ENCODE results near the gene KLHL18. TPM values are rescaled to one million over a fixed set of nuclear protein-coding genes. Genes with fewer than 3 reads are reported as not detected.
"Not testable (repeated sequence)": the region's sequence is repeated elsewhere in the genome, so short reads cannot be mapped to it uniquely, and the experiment has no call there.

The KLHL18 gene
- total RNA-seq, 1 experiment from 2014 or later, result 14.1 TPM

GRCh38 chr3:47291754-47292420 lies 9.1 kb downstream of the KLHL18 start:
- not testable (repeated sequence) for H3K27me3 ChIP-seq (ENCODE audit: control insufficient read depth, insufficient read depth, low read length); DNase-seq; H3K4me3 ChIP-seq (ENCODE audit: insufficient read depth, low read depth, low read length); H3K36me3 ChIP-seq (replicated peaks; ENCODE audit: control insufficient read depth, insufficient read depth, low read length)

GRCh38 chr3:47293822-47294221 lies 11.1 kb downstream of the KLHL18 start:
- Histone ChIP-seq H3K27me3 (ENCODE audit: control insufficient read depth, insufficient read depth, low read length) (no peaks in the 10 kb centered on the region), H3K36me3 (replicated peaks; ENCODE audit: control insufficient read depth, insufficient read depth, low read length) (no peaks in the 10 kb centered on the region; the same call in 1 of the 2 replicates), H3K4me3 (ENCODE audit: insufficient read depth, low read depth, low read length) (no peak overlapping the region)
- no peak for DNase-seq

GRCh38 chr3:47294392-47294791 lies 11.6 kb downstream of the KLHL18 start:
- Histone ChIP-seq H3K4me3 (ENCODE audit: insufficient read depth, low read depth, low read length) (no peak overlapping the region), H3K27me3 (ENCODE audit: control insufficient read depth, insufficient read depth, low read length) (no peaks in the 10 kb centered on the region), H3K36me3 (replicated peaks; ENCODE audit: control insufficient read depth, insufficient read depth, low read length) (no peaks in the 10 kb centered on the region; the same call in 1 of the 2 replicates)
- no peak for DNase-seq

GRCh38 chr3:47295322-47295721 lies 12.6 kb downstream of the KLHL18 start:
- Histone ChIP-seq H3K27me3 (ENCODE audit: control insufficient read depth, insufficient read depth, low read length) (no peaks in the 10 kb centered on the region), H3K4me3 (ENCODE audit: insufficient read depth, low read depth, low read length) (no peak overlapping the region), H3K36me3 (replicated peaks; ENCODE audit: control insufficient read depth, insufficient read depth, low read length) (no peaks in the 10 kb centered on the region; the same call in 1 of the 2 replicates)
- no peak for DNase-seq

GRCh38 chr3:47295976-47296375 lies 13.2 kb downstream of the KLHL18 start:
- Histone ChIP-seq H3K4me3 (ENCODE audit: insufficient read depth, low read depth, low read length) (no peak overlapping the region), H3K27me3 (ENCODE audit: control insufficient read depth, insufficient read depth, low read length) (no peaks in the 10 kb centered on the region), H3K36me3 (replicated peaks; ENCODE audit: control insufficient read depth, insufficient read depth, low read length) (no peaks in the 10 kb centered on the region; the same call in 1 of the 2 replicates)
- no peak for DNase-seq

GRCh38 chr3:47296562-47297302 lies 14.0 kb downstream of the KLHL18 start:
- Histone ChIP-seq H3K4me3 (ENCODE audit: insufficient read depth, low read depth, low read length) (no peak overlapping the region), H3K27me3 (ENCODE audit: control insufficient read depth, insufficient read depth, low read length) (no peaks in the 10 kb centered on the region), H3K36me3 (replicated peaks; ENCODE audit: control insufficient read depth, insufficient read depth, low read length) (peaks cover under 1% of the 10 kb centered on the region; the same call in 1 of the 2 replicates)
- DNase-seq, result no peak

- Histone ChIP-seq H3K36me3 (replicated peaks; ENCODE audit: control insufficient read depth, insufficient read depth, low read length) (peaks cover 1% of the 10 kb centered on the region; the same call in 1 of the 2 replicates), H3K4me3 (ENCODE audit: insufficient read depth, low read depth, low read length) (no peak overlapping the region), H3K27me3 (ENCODE audit: control insufficient read depth, insufficient read depth, low read length) (no peaks in the 10 kb centered on the region)
- DNase-seq, result no peak
Observed at GRCh38 chr3:47298439-47298838, 15.7 kb downstream of the KLHL18 start.

- DNase-seq, result no peak
- Histone ChIP-seq H3K27me3 (ENCODE audit: control insufficient read depth, insufficient read depth, low read length) (no peaks in the 10 kb centered on the region), H3K36me3 (replicated peaks; ENCODE audit: control insufficient read depth, insufficient read depth, low read length) (peaks cover 1% of the 10 kb centered on the region; the same call in 1 of the 2 replicates), H3K4me3 (ENCODE audit: insufficient read depth, low read depth, low read length) (no peak overlapping the region)
Observed at GRCh38 chr3:47299381-47300318, 16.9 kb downstream of the KLHL18 start.

- no peaks in the 10 kb centered on the region for H3K27me3 ChIP-seq (ENCODE audit: control insufficient read depth, insufficient read depth, low read length)
- peaks cover 1% of the 10 kb centered on the region; the same call in 1 of the 2 replicates for H3K36me3 ChIP-seq (replicated peaks; ENCODE audit: control insufficient read depth, insufficient read depth, low read length)
- H3K4me3 ChIP-seq (ENCODE audit: insufficient read depth, low read depth, low read length), result no peak overlapping the region
- no peak for DNase-seq
Observed at GRCh38 chr3:47301456-47301855, 18.7 kb downstream of the KLHL18 start.

- Histone ChIP-seq H3K4me3 (ENCODE audit: insufficient read depth, low read depth, low read length) (no peak overlapping the region), H3K27me3 (ENCODE audit: control insufficient read depth, insufficient read depth, low read length) (no peaks in the 10 kb centered on the region), H3K36me3 (replicated peaks; ENCODE audit: control insufficient read depth, insufficient read depth, low read length) (peaks cover 3% of the 10 kb centered on the region)
- DNase-seq, result no peak
Observed at GRCh38 chr3:47306022-47306421, 23.3 kb downstream of the KLHL18 start.

GRCh38 chr3:47309231-47309630 lies 26.5 kb downstream of the KLHL18 start:
- H3K27me3 ChIP-seq (ENCODE audit: control insufficient read depth, insufficient read depth, low read length); H3K36me3 ChIP-seq (replicated peaks; ENCODE audit: control insufficient read depth, insufficient read depth, low read length); DNase-seq; H3K4me3 ChIP-seq (ENCODE audit: insufficient read depth, low read depth, low read length): not testable (repeated sequence)

GRCh38 chr3:47310391-47310790 lies 27.6 kb downstream of the KLHL18 start:
- no peaks in the 10 kb centered on the region for H3K27me3 ChIP-seq (ENCODE audit: control insufficient read depth, insufficient read depth, low read length)
- no peak for DNase-seq
- no peak overlapping the region for H3K4me3 ChIP-seq (ENCODE audit: insufficient read depth, low read depth, low read length)
- peaks cover 2% of the 10 kb centered on the region for H3K36me3 ChIP-seq (replicated peaks; ENCODE audit: control insufficient read depth, insufficient read depth, low read length)

GRCh38 chr3:47313341-47314055 lies 30.8 kb downstream of the KLHL18 start:
- H3K4me3 ChIP-seq (ENCODE audit: insufficient read depth, low read depth, low read length), result no peak overlapping the region
- no peak for DNase-seq
- no peaks in the 10 kb centered on the region for H3K27me3 ChIP-seq (ENCODE audit: control insufficient read depth, insufficient read depth, low read length)
- peaks cover 2% of the 10 kb centered on the region for H3K36me3 ChIP-seq (replicated peaks; ENCODE audit: control insufficient read depth, insufficient read depth, low read length)

Measured in H7 (cell line).